GM23338 (cell line): ENCODE measurements around the gene VSTM2L. TPM values are rescaled to one million over a fixed set of nuclear protein-coding genes. Genes with fewer than 3 reads are reported as not detected.
"Not testable (repeated sequence)": the region's sequence is repeated elsewhere in the genome, so short reads cannot be mapped to it uniquely, and the experiment has no call there.

ENCODE experiments used
- ATAC-seq: fragments of 200-7000 bp; cut with Tn5 transposase; 3 replicates; pipeline ENCODE4 v1.9.1; 2020
- DNase-seq: peaks from one replicate; pipeline ENCODE4 v3.0.0-alpha.2; 2015; ENCODE audit warnings: low spot score
- H2AFZ ChIP-seq: fragments of 200-600 bp; sonication (generic); 2 replicates; pipeline ENCODE4 v1.8.0; 2016; ENCODE audit warnings: antibody characterized with exemption, mild to moderate bottlenecking, moderate library complexity
- H3F3A ChIP-seq: fragments of 200-600 bp; sonication (generic); replicated peaks from 2 replicates; pipeline ENCODE4 v1.8.0; 2017; ENCODE audit warnings: antibody characterized with exemption, mixed run types, low read depth
- H3K27ac ChIP-seq: fragments of 200-600 bp; sonication (generic); 2 replicates; pipeline ENCODE4 v1.6.1; 2016; ENCODE audit warnings: low read depth
- H3K27me3 ChIP-seq: fragments of 200-600 bp; sonication (generic); 2 replicates; pipeline ENCODE4 v1.8.0; 2016; ENCODE audit warnings: mild to moderate bottlenecking, mixed run types, moderate library complexity; ENCODE audit not compliant: insufficient read depth
- H3K36me3 ChIP-seq: fragments of 200-600 bp; sonication (generic); 2 replicates; pipeline ENCODE4 v1.8.0; 2016; ENCODE audit warnings: mild to moderate bottlenecking; ENCODE audit not compliant: insufficient read depth
- H3K4me1 ChIP-seq: fragments of 200-600 bp; sonication (generic); 2 replicates; pipeline ENCODE4 v1.8.0; 2016; ENCODE audit warnings: mild to moderate bottlenecking, moderate library complexity; ENCODE audit not compliant: insufficient read depth
- H3K4me2 ChIP-seq: fragments of 200-600 bp; sonication (generic); 2 replicates; pipeline ENCODE4 v1.7.1; 2017; ENCODE audit warnings: mixed run types
- H3K4me3 ChIP-seq: fragments of 200-600 bp; sonication (generic); 2 replicates; pipeline ENCODE4 v1.6.1; 2016; ENCODE audit warnings: mixed run types
- H3K79me2 ChIP-seq: fragments of 200-600 bp; sonication (generic); replicated peaks from 2 replicates; pipeline ENCODE4 v1.8.0; 2017; ENCODE audit warnings: mild to moderate bottlenecking; ENCODE audit not compliant: insufficient read depth
- H3K9me2 ChIP-seq: fragments of 200-600 bp; sonication (generic); 2 replicates; pipeline ENCODE4 v1.8.0; 2017; ENCODE audit not compliant: insufficient read depth
- H4K20me1 ChIP-seq: fragments of 200-600 bp; sonication (generic); replicated peaks from 2 replicates; pipeline ENCODE4 v1.8.0; 2017; ENCODE audit warnings: mild to moderate bottlenecking; ENCODE audit not compliant: insufficient read depth
- H3K27ac Mint-ChIP-seq: 2 replicates; pipeline ENCODE4 v1.8.0; 2020; ENCODE audit warnings: inconsistent platforms, mild to moderate bottlenecking, moderate library complexity, mixed read lengths
- H3K27me3 Mint-ChIP-seq: 3 replicates; pipeline ENCODE4 v1.8.0; 2022; ENCODE audit warnings: low read depth, mild to moderate bottlenecking, moderate library complexity, mixed read lengths, inconsistent platforms; ENCODE audit not compliant: insufficient read depth, poor library complexity
- H3K36me3 Mint-ChIP-seq: 3 replicates; pipeline ENCODE4 v1.8.0; 2021; ENCODE audit warnings: low read depth, mild to moderate bottlenecking, inconsistent platforms, moderate library complexity, mixed read lengths
- H3K4me1 Mint-ChIP-seq: 3 replicates; pipeline ENCODE4 v1.8.0; 2020; ENCODE audit warnings: mild to moderate bottlenecking, inconsistent platforms, mixed read lengths
- H3K4me3 Mint-ChIP-seq: 3 replicates; pipeline ENCODE4 v1.8.0; 2021; ENCODE audit warnings: moderate library complexity, mild to moderate bottlenecking, inconsistent platforms, mixed read lengths
- H3K9me3 Mint-ChIP-seq: 3 replicates; pipeline ENCODE4 v1.8.0; 2020; ENCODE audit warnings: moderate library complexity, mild to moderate bottlenecking, inconsistent platforms, mixed read lengths
- CTCF ChIP-seq, 2 experiments: fragments of 200-600 bp in 1 of 2; sonication (generic) in 1 of 2; conservative IDR thresholded peaks; 2 replicates each; pipeline versions ENCODE4 v1.5.1 to v1.6.1; 2016 to 2017; ENCODE audit warnings: antibody characterized with exemption in 2 of 2, low read depth in 2 of 2, mild to moderate bottlenecking in 2 of 2, moderate library complexity in 1 of 2
- EZH2 ChIP-seq: fragments of 200-600 bp; sonication (generic); IDR thresholded peaks from one replicate; pipeline ENCODE4 v1.8.0; 2017; ENCODE audit warnings: antibody characterized with exemption, mild to moderate bottlenecking, low read depth; ENCODE audit not compliant: unreplicated experiment
- NANOG ChIP-seq: IDR thresholded peaks from 2 replicates; pipeline ENCODE4 v1.6.1; 2016; ENCODE audit warnings: antibody characterized with exemption, borderline replicate concordance
- POLR2AphosphoS5 ChIP-seq: IDR thresholded peaks from 2 replicates; pipeline ENCODE4 v1.6.1; 2016; ENCODE audit warnings: antibody characterized with exemption, low read depth
- STAT1 ChIP-seq: IDR thresholded peaks from one replicate; pipeline ENCODE4 v1.6.1; 2016; ENCODE audit warnings: antibody characterized with exemption; ENCODE audit not compliant: unreplicated experiment
- ZNF331 ChIP-seq: fragments of 250-450 bp; sonication (Bioruptor Pico); IDR thresholded peaks from 2 replicates; pipeline ENCODE4 v1.5.0; 2020; ENCODE audit warnings: low read depth, mild to moderate bottlenecking, moderate library complexity
- ZNF462 ChIP-seq: fragments of 250-450 bp; sonication (Bioruptor Pico); IDR thresholded peaks from 2 replicates; pipeline ENCODE4 v1.5.0; 2020; ENCODE audit warnings: mild to moderate bottlenecking, moderate library complexity
- polyA plus RNA-seq: library from polyadenylated mRNA; unstranded; fragments of >200 nt; fragmentation: Nextera tagmentation; extraction: Ambion mirVana; gene quantifications from 2 replicates; pipeline ENCODE4 v1.2.1, GENCODE V29; 2016
- total RNA-seq: library from RNA; depleted of rRNA; stranded (reverse); fragments of >200 nt; shearing (Covaris generic); gene quantifications from 2 replicates; pipeline ENCODE4 v1.2.3, GENCODE V29; 2014

Gene VSTM2L
- total and polyA plus RNA-seq, 2 experiments from 2014 or later = 0.60 to 1.9 TPM

- peaks cover 1% of the 10 kb centered on the region; the same call in 2 of the 3 replicates for H3K9me3 Mint-ChIP-seq
- Histone ChIP-seq H3K4me2 (no peak overlapping the region), H3K27ac (no peak overlapping the region), H3K4me1 (no peaks in the 10 kb centered on the region), H3K79me2 (no peaks in the 10 kb centered on the region), H3K36me3 (no peaks in the 10 kb centered on the region), H3K9me2 (no peaks in the 10 kb centered on the region), H3K4me3 (no peak overlapping the region), H4K20me1 (no peaks in the 10 kb centered on the region), H3F3A (no peaks in the 10 kb centered on the region), H3K27me3 (no peaks in the 10 kb centered on the region), H2AFZ (no peak overlapping the region)
- H3K27me3 Mint-ChIP-seq = no peaks in the 10 kb centered on the region
- DNase-seq = no peak
- no peak for ATAC-seq
- no peak overlapping the region for H3K27ac Mint-ChIP-seq
- H3K36me3 Mint-ChIP-seq = no peaks in the 10 kb centered on the region; the same call in 2 of the 3 replicates
- peaks cover 9% of the 10 kb centered on the region for H3K4me1 Mint-ChIP-seq
- TF ChIP-seq NANOG (no peak), STAT1 (no peak), ZNF462 (CRISPR knock-in tag) (no peak), POLR2AphosphoS5 (no peak), EZH2 (no peak), ZNF331 (CRISPR knock-in tag) (no peak), CTCF (conservative IDR thresholded peaks at IDR 0.05; ENCODE audit: low read depth in 2 of 2) (no peak)
- no peak overlapping the region for H3K4me3 Mint-ChIP-seq
Measured at GRCh38 chr20:37961066-37961465, 58.1 kb downstream of the VSTM2L start.

- not testable (repeated sequence) for H4K20me1 ChIP-seq, H3K36me3 ChIP-seq, H3K4me3 Mint-ChIP-seq, H3K27ac ChIP-seq, H3K27ac Mint-ChIP-seq, H3K4me1 Mint-ChIP-seq, H3K4me3 ChIP-seq, H3K9me2 ChIP-seq, ATAC-seq, H3K27me3 ChIP-seq, H2AFZ ChIP-seq, H3K36me3 Mint-ChIP-seq, H3K4me2 ChIP-seq, H3K27me3 Mint-ChIP-seq, H3K79me2 ChIP-seq, H3K9me3 Mint-ChIP-seq, DNase-seq, H3F3A ChIP-seq, H3K4me1 ChIP-seq
Measured at GRCh38 chr20:37963483-37963882, 60.6 kb downstream of the VSTM2L start.
